Panc1 (cell line): ENCODE measurements around the gene MBD1. TPM values are rescaled to one million over a fixed set of nuclear protein-coding genes. Genes with fewer than 3 reads are reported as not detected.

Experiments used
- ATAC-seq: fragments of 200-7000 bp; cut with Tn5 transposase; 2 replicates; pipeline ENCODE4 v1.9.1; 2020; ENCODE audit warnings: mild to moderate bottlenecking, moderate library complexity
- BruUV-seq: library from RNA; stranded (reverse); fragments of 400-500 nt; replicated peaks from 2 replicates; lab custom pipeline; 2021; lab: Mats Ljungman, UMichigan
- CTCF ChIA-PET: fragments of 300-600 bp; sonication (Branson Sonifier 250); formaldehyde crosslinking; loops from one replicate; lab custom pipeline; 2022; ENCODE audit warnings: antibody characterized with exemption; lab: Charles Lee
- POLR2A ChIA-PET: fragments of 300-600 bp; sonication (Branson Sonifier 250); formaldehyde crosslinking; loops from one replicate; lab custom pipeline; 2022; ENCODE audit warnings: antibody characterized with exemption; lab: Charles Lee
- DNase-seq: peaks from one replicate; pipeline ENCODE4 v3.0.0-alpha.2; 2010; ENCODE audit warnings: low read depth, low spot score
- H3K27ac ChIP-seq: 2 replicates; pipeline ENCODE4 v1.5.1; 2011; ENCODE audit warnings: mild to moderate bottlenecking, low read length, inconsistent platforms
- H3K27me3 ChIP-seq: fragments of 200-500 bp; sonication (Bioruptor generic); 2 replicates; pipeline ENCODE4 v1.6.0; 2014; ENCODE audit warnings: low read length, inconsistent platforms; ENCODE audit not compliant: control insufficient read depth, insufficient read depth
- H3K36me3 ChIP-seq: fragments of 200-500 bp; sonication (Bioruptor generic); 2 replicates; pipeline ENCODE4 v1.5.1; 2014; ENCODE audit warnings: inconsistent platforms, mild to moderate bottlenecking, low read length, moderate library complexity; ENCODE audit not compliant: control insufficient read depth, insufficient read depth
- H3K4me1 ChIP-seq: 2 replicates; pipeline ENCODE4 v1.5.1; 2011; ENCODE audit warnings: inconsistent platforms, mild to moderate bottlenecking, low read length, moderate library complexity; ENCODE audit not compliant: control insufficient read depth, insufficient read depth
- H3K4me3 ChIP-seq, 2 experiments: 2 replicates each; pipeline ENCODE4 v1.5.1; 2011 to 2012; ENCODE audit warnings: low read depth in 2 of 2, low read length in 2 of 2, mild to moderate bottlenecking in 2 of 2, inconsistent platforms in 1 of 2, moderate library complexity in 1 of 2
- H3K9me3 ChIP-seq: fragments of 200-500 bp; sonication (Bioruptor generic); 2 replicates; pipeline ENCODE4 v1.5.1; 2014; ENCODE audit warnings: low read depth, mild to moderate bottlenecking, inconsistent platforms, low read length, moderate library complexity; ENCODE audit not compliant: control insufficient read depth, insufficient read depth
- CTCF ChIP-seq: fragments of 450-650 bp; IDR thresholded peaks from 2 replicates; pipeline ENCODE4 v1.5.1; 2017; ENCODE audit warnings: mild to moderate bottlenecking
- POLR2AphosphoS5 ChIP-seq: IDR thresholded peaks from 2 replicates; pipeline ENCODE4 v1.6.1; 2012; ENCODE audit warnings: mild to moderate bottlenecking, low read depth, low read length, moderate library complexity
- REST ChIP-seq, 2 experiments: IDR thresholded peaks; 2 replicates each; pipeline ENCODE4 v1.6.1; 2011 to 2012; ENCODE audit warnings: low read depth in 2 of 2, control low read depth in 1 of 2, low read length in 1 of 2, mild to moderate bottlenecking in 1 of 2, moderate library complexity in 1 of 2; ENCODE audit not compliant: insufficient read depth in 1 of 2
- SIN3A ChIP-seq: IDR thresholded peaks from 2 replicates; pipeline ENCODE4 v1.6.1; 2012; ENCODE audit warnings: low read depth, mild to moderate bottlenecking, low read length, moderate library complexity, borderline replicate concordance; ENCODE audit not compliant: insufficient read depth
- TCF7L2 ChIP-seq: IDR thresholded peaks from 2 replicates; pipeline ENCODE4 v1.6.1; 2011; ENCODE audit warnings: mild to moderate bottlenecking, low read depth, low read length, inconsistent platforms
- in situ Hi-C: cut with HindIII; loops from 2 replicates; pipeline ENCODE4 v1.10.0; 2016; ENCODE audit warnings: low sequenced_read_pairs, low pct_unique_long_range_greater_than_20kb
- intact Hi-C: fragments of 100-400 bp; cut with micrococcal nuclease; formaldehyde crosslinking; loops from one replicate; pipeline ENCODE4 v1.10.0; 2022; ENCODE audit not compliant: unreplicated experiment
- total RNA-seq: library from RNA; stranded (reverse); gene quantifications from one replicate; pipeline ENCODE4 v1.2.1, GENCODE V29; 2021; ENCODE audit not compliant: unreplicated experiment

MBD1 gene
- total RNA-seq, 1 experiment from 2014 or later = 47.3 TPM

GRCh38 chr18:50313031-50313607 lies 31.8 kb upstream of the MBD1 start:
- DNase-seq (no peak), ATAC-seq (no peak)
- intact Hi-C loops (no loop called here), in situ Hi-C loops (no loop called here)
- Histone ChIP-seq H3K4me1 (no peaks in the 10 kb centered on the region), H3K9me3 (no peaks in the 10 kb centered on the region), H3K27ac (no peak overlapping the region), H3K36me3 (no peaks in the 10 kb centered on the region), H3K4me3 (no peak overlapping the region), H3K27me3 (no peaks in the 10 kb centered on the region)
- no peak for TF ChIP-seq CTCF
- ChIA-PET CTCF (no interaction called here), POLR2A (interaction anchor here (0.6 kb wide), 1 partner anchor 637 kb away, joined by 3 read pairs; no protein-coding TSS in a partner anchor)
- BruUV-seq = no TSS peak

- TF ChIP-seq CTCF = no peak
- no peak for TF ChIP-seq REST (IDR thresholded peaks at IDR 0.05; ENCODE audit: insufficient read depth in 1 of 2, low read depth in 2 of 2, low read length in 1 of 2)
- no peak for TF ChIP-seq SIN3A
- TF ChIP-seq TCF7L2 = no peak
- TF ChIP-seq POLR2AphosphoS5 = no peak
- Histone ChIP-seq H3K27ac (no peak overlapping the region), H3K4me3 (no peak overlapping the region), H3K4me1 (no peaks in the 10 kb centered on the region), H3K36me3 (no peaks in the 10 kb centered on the region), H3K27me3 (no peaks in the 10 kb centered on the region), H3K9me3 (no peaks in the 10 kb centered on the region)
- CTCF ChIA-PET = no interaction called here
- ATAC-seq (no peak), DNase-seq (no peak)
- POLR2A ChIA-PET = interaction anchor here (0.6 kb wide), 1 partner anchor 636 kb away, joined by 3 read pairs; no protein-coding TSS in a partner anchor
- BruUV-seq = no TSS peak
- intact Hi-C loops (no loop called here), in situ Hi-C loops (no loop called here)
Measured at GRCh38 chr18:50312296-50313030, 31.1 kb upstream of the MBD1 start.
